CD4-positive, alpha-beta T cell (primary cell): ENCODE data around the gene PFDN1. TPM values are rescaled to one million over a fixed set of nuclear protein-coding genes. Genes with fewer than 3 reads are reported as not detected.

Experiments
- ATAC-seq: fragments of 200-7000 bp; cut with Tn5 transposase; one replicate; pipeline ENCODE4 v1.10.0; 2022; ENCODE audit warnings: mild to moderate bottlenecking; ENCODE audit not compliant: poor library complexity
- CTCF ChIA-PET: fragments of 350-600 bp; sonication (Branson Sonifier 250); formaldehyde crosslinking; loops from one replicate; lab custom pipeline; 2021; ENCODE audit warnings: antibody characterized with exemption, inconsistent platforms; lab: Charles Lee
- POLR2A ChIA-PET: fragments of 350-600 bp; sonication (Branson Sonifier 250); formaldehyde crosslinking; loops from one replicate; lab custom pipeline; 2021; ENCODE audit warnings: antibody characterized with exemption, inconsistent platforms; lab: Charles Lee
- DNase-seq, 14 experiments: peaks; one replicate each; pipeline ENCODE4 v3.0.0-alpha.2; 2013 to 2020; ENCODE audit warnings: mixed read lengths in 2 of 14
- H3K27ac ChIP-seq, 2 donors: one replicate each; pipeline versions ENCODE4 v1.5.1 to v1.7.0; 2013; ENCODE audit warnings: low read length in 2 of 2, low read depth in 1 of 2, mild to moderate bottlenecking in 1 of 2
- H3K27me3 ChIP-seq, 2 experiments: 1 replicate in 1 of 2; 2 replicates in 1 of 2; pipeline versions ENCODE4 v1.6.1 to v1.7.0; 2013; ENCODE audit warnings: low read length in 2 of 2, control low read depth in 1 of 2, mild to moderate bottlenecking in 1 of 2, moderate library complexity in 1 of 2; ENCODE audit not compliant: insufficient read depth in 2 of 2, control insufficient read depth in 1 of 2
- H3K36me3 ChIP-seq: one replicate; pipeline ENCODE4 v1.6.1; 2013; ENCODE audit warnings: low read length, control low read depth; ENCODE audit not compliant: insufficient read depth
- H3K4me1 ChIP-seq: one replicate; pipeline ENCODE4 v1.6.1; 2013; ENCODE audit warnings: low read length, control low read depth; ENCODE audit not compliant: insufficient read depth
- H3K4me3 ChIP-seq: one replicate; pipeline ENCODE4 v1.5.1; 2013; ENCODE audit warnings: mild to moderate bottlenecking, low read length, moderate library complexity
- H3K9me3 ChIP-seq, 2 experiments: 1 replicate in 1 of 2; 2 replicates in 1 of 2; pipeline versions ENCODE4 v1.6.1 to v1.7.0; 2013; ENCODE audit warnings: low read length in 2 of 2, mild to moderate bottlenecking in 2 of 2, control low read depth in 1 of 2, moderate library complexity in 1 of 2; ENCODE audit not compliant: control insufficient read depth in 1 of 2, insufficient read depth in 1 of 2
- H3K27ac Mint-ChIP-seq: one replicate; pipeline ENCODE4 v1.8.0; 2020; ENCODE audit warnings: mixed read lengths
- H3K27me3 Mint-ChIP-seq: one replicate; pipeline ENCODE4 v1.8.0; 2021; ENCODE audit warnings: mixed read lengths
- H3K36me3 Mint-ChIP-seq: one replicate; pipeline ENCODE4 v1.8.0; 2021; ENCODE audit warnings: low read depth, mixed read lengths
- H3K4me1 Mint-ChIP-seq: one replicate; pipeline ENCODE4 v1.8.0; 2021; ENCODE audit warnings: low read depth, mixed read lengths
- H3K4me3 Mint-ChIP-seq: one replicate; pipeline ENCODE4 v1.8.0; 2020; ENCODE audit warnings: mild to moderate bottlenecking, mixed read lengths
- H3K9me3 Mint-ChIP-seq: one replicate; pipeline ENCODE4 v1.8.0; 2020; ENCODE audit warnings: mixed read lengths
- intact Hi-C, 2 experiments: fragments of 100-400 bp; cut with DNase I in 1 of 2; cut with micrococcal nuclease in 1 of 2; formaldehyde crosslinking; loops; one replicate each; pipeline versions ENCODE4 v1.15.1 to v1.9.0; 2023 to 2025; cut with DNase I, micrococcal nuclease
- total RNA-seq, 174 experiments: library from RNA in 2 of 174; stranded (reverse) in 2 of 174; gene quantifications; one replicate each; pipeline ENCODE4 v1.2.3 and lab custom pipeline; 2021 to 2026
- TF ChIP-seq, protein P1 (sequence below): fragments of 200-600 bp; IDR thresholded peaks from one replicate; pipeline ENCODE4 v1.8.0; 2022; ENCODE audit warnings: antibody characterized with exemption, mild to moderate bottlenecking

The PFDN1 gene
- total RNA-seq, 2 experiments from 2014 or later, result 21.3 to 22.0 TPM

- no peak for ATAC-seq
- H3K36me3 Mint-ChIP-seq, result peaks cover 25% of the 10 kb centered on the region
- ChIA-PET CTCF (no interaction called here), POLR2A (no interaction called here)
- no peaks in the 10 kb centered on the region for H3K9me3 Mint-ChIP-seq
- Histone ChIP-seq H3K36me3 (no peaks in the 10 kb centered on the region), H3K27me3 (no peaks in the 10 kb centered on the region), H3K4me1 (no peaks in the 10 kb centered on the region), H3K27ac (no peak overlapping the region), H3K4me3 (no peak overlapping the region), H3K9me3 (no peaks in the 10 kb centered on the region)
- H3K4me1 Mint-ChIP-seq, result no peaks in the 10 kb centered on the region
- no peak overlapping the region for H3K27ac Mint-ChIP-seq
- TF ChIP-seq, protein P1, sequence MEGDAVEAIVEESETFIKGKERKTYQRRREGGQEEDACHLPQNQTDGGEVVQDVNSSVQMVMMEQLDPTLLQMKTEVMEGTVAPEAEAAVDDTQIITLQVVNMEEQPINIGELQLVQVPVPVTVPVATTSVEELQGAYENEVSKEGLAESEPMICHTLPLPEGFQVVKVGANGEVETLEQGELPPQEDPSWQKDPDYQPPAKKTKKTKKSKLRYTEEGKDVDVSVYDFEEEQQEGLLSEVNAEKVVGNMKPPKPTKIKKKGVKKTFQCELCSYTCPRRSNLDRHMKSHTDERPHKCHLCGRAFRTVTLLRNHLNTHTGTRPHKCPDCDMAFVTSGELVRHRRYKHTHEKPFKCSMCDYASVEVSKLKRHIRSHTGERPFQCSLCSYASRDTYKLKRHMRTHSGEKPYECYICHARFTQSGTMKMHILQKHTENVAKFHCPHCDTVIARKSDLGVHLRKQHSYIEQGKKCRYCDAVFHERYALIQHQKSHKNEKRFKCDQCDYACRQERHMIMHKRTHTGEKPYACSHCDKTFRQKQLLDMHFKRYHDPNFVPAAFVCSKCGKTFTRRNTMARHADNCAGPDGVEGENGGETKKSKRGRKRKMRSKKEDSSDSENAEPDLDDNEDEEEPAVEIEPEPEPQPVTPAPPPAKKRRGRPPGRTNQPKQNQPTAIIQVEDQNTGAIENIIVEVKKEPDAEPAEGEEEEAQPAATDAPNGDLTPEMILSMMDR, result no peak
- H3K27me3 Mint-ChIP-seq, result no peaks in the 10 kb centered on the region
- H3K4me3 Mint-ChIP-seq, result no peak overlapping the region
- intact Hi-C loops, result no loop called here
- no peak for DNase-seq
These were observed 28.7 kb upstream of the PFDN1 start for GRCh38 chr5:140331638-140332037.

DNA sequence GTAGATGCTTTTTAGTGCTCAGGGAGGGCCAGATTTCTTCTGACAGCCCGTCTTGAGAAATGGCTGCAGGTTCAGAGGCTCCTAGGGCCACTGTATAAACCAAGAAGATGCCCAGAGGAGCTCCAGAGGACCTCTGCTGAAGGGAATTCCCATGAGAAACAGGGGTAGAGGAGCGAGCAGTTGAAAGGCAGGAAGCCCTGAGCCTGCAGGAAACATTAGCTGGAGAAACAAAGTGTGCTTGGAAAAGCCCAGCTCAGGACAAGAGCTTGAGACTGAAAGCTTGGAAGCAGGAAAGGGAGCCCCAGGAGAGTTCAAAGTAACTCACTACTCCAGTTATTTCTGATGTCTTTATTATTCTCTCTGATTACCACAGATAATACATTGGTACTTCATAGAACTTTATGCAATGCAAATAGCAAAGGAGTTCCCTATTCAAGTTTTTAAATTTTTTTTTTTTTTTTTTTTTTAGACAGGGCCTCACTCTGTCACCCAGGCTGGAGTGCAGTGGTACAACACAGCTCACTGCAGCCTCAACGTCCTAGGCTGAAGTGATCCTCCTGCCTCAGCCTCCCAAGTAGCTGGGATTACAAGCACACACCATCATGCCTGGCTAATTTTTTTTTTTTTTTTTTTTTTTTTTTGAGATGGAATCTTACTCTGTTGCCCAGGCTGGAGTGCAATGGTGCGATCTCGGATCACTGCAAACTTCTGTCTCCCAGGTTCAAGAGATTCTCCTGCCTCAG, 27.0 kb upstream of the PFDN1 start:
- H3K4me1 ChIP-seq, result no peaks in the 10 kb centered on the region
- H3K27ac Mint-ChIP-seq, result no peak overlapping the region
- DNase-seq (no peak), ATAC-seq (no peak)
- no peaks in the 10 kb centered on the region for H3K4me1 Mint-ChIP-seq
- ChIA-PET POLR2A (no interaction called here), CTCF (interaction anchor here (1.0 to 1.7 kb wide), 2 partner anchors 22 to 85 kb away, joined by 3 to 4 read pairs; no protein-coding TSS in a partner anchor)
- no peak overlapping the region for H3K27ac ChIP-seq
- H3K4me3 Mint-ChIP-seq, result no peak overlapping the region
- no peaks in the 10 kb centered on the region for H3K27me3 ChIP-seq
- no peaks in the 10 kb centered on the region for H3K27me3 Mint-ChIP-seq
- no peaks in the 10 kb centered on the region for H3K9me3 ChIP-seq
- no peaks in the 10 kb centered on the region for H3K36me3 ChIP-seq
- H3K9me3 Mint-ChIP-seq, result no peaks in the 10 kb centered on the region
- no peak overlapping the region for H3K4me3 ChIP-seq
- peaks cover 14% of the 10 kb centered on the region for H3K36me3 Mint-ChIP-seq
- TF ChIP-seq, protein P1, result no peak
- intact Hi-C loops, result no loop called here

DNA sequence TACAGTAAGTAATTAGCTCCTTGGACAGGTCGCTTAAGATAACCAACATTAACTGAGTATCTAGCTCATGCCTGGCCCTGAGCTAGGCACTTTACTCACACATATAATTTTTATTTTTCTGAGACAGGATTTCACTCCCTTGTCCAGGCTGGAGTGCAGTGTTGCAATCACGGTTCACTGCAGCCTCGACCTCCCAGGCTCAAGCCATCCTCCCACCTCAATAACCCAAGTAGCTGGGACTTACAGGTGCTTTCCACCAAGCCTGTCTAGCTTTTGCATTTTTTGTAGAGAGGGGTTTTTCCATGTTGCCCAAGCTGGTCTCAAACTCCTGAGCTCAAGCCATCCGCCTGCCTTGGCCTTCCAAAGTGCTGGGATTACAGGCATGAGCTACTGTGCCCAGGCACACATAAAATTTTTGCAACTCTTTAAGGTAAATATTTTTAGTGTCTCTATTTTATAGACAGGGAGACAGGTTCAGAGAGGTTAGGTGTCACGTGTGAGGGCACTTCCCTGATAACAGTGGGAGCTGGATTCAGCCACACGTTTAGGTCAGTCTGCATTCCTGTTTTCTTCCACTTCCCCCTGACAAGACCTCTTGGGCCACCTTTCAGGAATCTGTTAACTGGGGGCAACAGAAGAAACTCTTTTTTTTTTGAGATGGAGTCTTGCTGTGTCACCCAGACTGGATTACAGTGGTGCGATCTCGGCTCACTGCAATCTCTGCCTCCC, 25.3 kb upstream of the PFDN1 start:
- no peaks in the 10 kb centered on the region for H3K4me1 Mint-ChIP-seq
- Histone ChIP-seq H3K4me1 (no peaks in the 10 kb centered on the region), H3K4me3 (no peak overlapping the region), H3K27ac (no peak overlapping the region), H3K36me3 (no peaks in the 10 kb centered on the region), H3K9me3 (no peaks in the 10 kb centered on the region), H3K27me3 (no peaks in the 10 kb centered on the region)
- DNase-seq (no peak), ATAC-seq (no peak)
- H3K27me3 Mint-ChIP-seq, result no peaks in the 10 kb centered on the region
- no peaks in the 10 kb centered on the region for H3K9me3 Mint-ChIP-seq
- H3K36me3 Mint-ChIP-seq, result peaks cover 8% of the 10 kb centered on the region
- TF ChIP-seq, protein P1, result no peak
- intact Hi-C loops, result no loop called here
- ChIA-PET POLR2A (no interaction called here), CTCF (interaction anchor here (1.3 kb wide), 1 partner anchor 44 kb away, joined by 3 read pairs; no protein-coding TSS in a partner anchor)
- no peak overlapping the region for H3K4me3 Mint-ChIP-seq
- no peak overlapping the region for H3K27ac Mint-ChIP-seq
